Measurements from ENCODE around the gene BCL2A1. TPM values are rescaled to one million over a fixed set of nuclear protein-coding genes. Genes with fewer than 3 reads are reported as not detected.

BCL2A1 gene
- total RNA-seq, 1 donor from 2014 or later: not detected

DNA sequence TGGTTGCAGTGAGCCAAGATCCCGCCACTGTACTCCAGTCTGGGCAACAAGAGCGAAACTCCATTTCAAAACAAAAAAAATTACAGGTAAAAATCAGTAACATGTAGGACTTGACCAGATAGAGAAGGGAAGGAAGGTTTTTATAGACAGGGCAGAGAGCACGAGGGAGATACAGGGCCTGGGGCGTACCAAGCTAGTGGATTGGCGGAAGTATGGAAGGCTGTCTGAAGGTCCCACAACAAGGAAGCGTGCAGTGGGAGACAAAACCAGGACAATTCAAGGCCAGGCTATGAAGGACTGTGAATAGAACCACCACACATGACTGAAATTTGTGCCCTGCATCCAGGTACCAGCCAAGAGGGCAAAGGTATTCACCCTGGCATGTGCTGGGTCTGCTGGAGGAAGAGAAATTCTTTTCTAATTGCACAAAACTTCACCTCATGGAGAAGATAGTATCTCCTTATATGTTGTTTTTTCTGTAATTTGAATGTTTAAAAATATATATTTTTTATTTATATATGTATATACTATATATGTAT is 33.0 kb upstream of the BCL2A1 start:
- H3K27ac Mint-ChIP-seq (ENCODE audit: unreplicated experiment): no peak overlapping the region
- DNase-seq (ENCODE audit: low read depth, low spot score): no peak
- TF ChIP-seq, protein P1, sequence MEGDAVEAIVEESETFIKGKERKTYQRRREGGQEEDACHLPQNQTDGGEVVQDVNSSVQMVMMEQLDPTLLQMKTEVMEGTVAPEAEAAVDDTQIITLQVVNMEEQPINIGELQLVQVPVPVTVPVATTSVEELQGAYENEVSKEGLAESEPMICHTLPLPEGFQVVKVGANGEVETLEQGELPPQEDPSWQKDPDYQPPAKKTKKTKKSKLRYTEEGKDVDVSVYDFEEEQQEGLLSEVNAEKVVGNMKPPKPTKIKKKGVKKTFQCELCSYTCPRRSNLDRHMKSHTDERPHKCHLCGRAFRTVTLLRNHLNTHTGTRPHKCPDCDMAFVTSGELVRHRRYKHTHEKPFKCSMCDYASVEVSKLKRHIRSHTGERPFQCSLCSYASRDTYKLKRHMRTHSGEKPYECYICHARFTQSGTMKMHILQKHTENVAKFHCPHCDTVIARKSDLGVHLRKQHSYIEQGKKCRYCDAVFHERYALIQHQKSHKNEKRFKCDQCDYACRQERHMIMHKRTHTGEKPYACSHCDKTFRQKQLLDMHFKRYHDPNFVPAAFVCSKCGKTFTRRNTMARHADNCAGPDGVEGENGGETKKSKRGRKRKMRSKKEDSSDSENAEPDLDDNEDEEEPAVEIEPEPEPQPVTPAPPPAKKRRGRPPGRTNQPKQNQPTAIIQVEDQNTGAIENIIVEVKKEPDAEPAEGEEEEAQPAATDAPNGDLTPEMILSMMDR (conservative IDR thresholded peaks at IDR 0.05): no peak
- H3K9me3 Mint-ChIP-seq: peaks cover 19% of the 10 kb centered on the region
- no peaks in the 10 kb centered on the region for H3K4me1 Mint-ChIP-seq
- no peaks in the 10 kb centered on the region for H3K27me3 Mint-ChIP-seq (ENCODE audit: low read depth)
- H3K36me3 Mint-ChIP-seq (ENCODE audit: low read depth): peaks cover 3% of the 10 kb centered on the region
- H3K4me3 Mint-ChIP-seq: no peak overlapping the region

DNA sequence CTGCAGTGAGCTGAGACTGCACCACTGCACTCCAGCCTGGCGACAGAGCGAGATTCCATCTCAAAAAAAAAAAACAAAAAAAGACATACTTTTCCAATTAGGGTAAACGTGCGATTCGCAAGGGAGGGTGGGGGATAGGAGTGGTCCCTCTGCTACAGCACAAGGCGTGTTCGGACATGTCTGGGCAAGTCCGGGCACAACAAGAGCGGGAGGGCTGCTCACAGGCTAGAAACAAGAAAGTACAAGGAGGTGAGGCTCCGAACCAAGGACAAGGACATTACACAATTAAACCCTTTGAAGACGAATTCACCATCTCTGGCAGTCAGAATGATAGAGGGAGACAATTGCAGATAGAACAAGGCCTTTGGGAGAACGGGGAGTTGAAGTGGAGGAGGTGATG is 32.2 kb upstream of the BCL2A1 start:
- TF ChIP-seq, protein P1 (conservative IDR thresholded peaks at IDR 0.05): no peak
- Mint-ChIP-seq H3K27ac (ENCODE audit: unreplicated experiment) (no peak overlapping the region), H3K4me3 (no peak overlapping the region), H3K36me3 (ENCODE audit: low read depth) (peaks cover 3% of the 10 kb centered on the region), H3K27me3 (ENCODE audit: low read depth) (no peaks in the 10 kb centered on the region), H3K9me3 (peaks cover 19% of the 10 kb centered on the region), H3K4me1 (no peaks in the 10 kb centered on the region)
- DNase-seq (ENCODE audit: low read depth, low spot score): no peak

DNA sequence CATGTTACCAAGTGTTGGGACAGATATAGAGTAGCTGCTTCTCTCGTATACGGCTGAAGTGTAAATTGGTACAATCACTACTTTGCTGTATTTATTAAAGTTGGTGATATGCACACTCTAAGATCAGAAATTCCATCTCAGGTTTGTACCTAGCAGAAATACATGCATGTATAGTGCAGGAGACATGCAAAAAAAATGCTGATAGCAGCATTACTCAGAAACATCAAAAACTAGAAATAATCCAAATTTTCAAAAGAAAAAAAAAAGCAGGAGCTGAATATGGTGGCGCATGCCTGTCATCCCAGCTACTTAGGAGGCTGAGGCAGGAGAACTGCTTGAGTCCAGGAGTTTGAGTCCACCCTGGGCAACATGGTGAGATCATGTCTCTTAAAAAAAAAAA is 31.3 kb upstream of the BCL2A1 start:
- Mint-ChIP-seq H3K27me3 (ENCODE audit: low read depth) (no peaks in the 10 kb centered on the region), H3K36me3 (ENCODE audit: low read depth) (peaks cover 3% of the 10 kb centered on the region), H3K4me1 (no peaks in the 10 kb centered on the region), H3K27ac (ENCODE audit: unreplicated experiment) (no peak overlapping the region), H3K4me3 (no peak overlapping the region), H3K9me3 (peaks cover 16% of the 10 kb centered on the region)
- no peak for DNase-seq (ENCODE audit: low read depth, low spot score)
- TF ChIP-seq, protein P1 (conservative IDR thresholded peaks at IDR 0.05): no peak

DNA sequence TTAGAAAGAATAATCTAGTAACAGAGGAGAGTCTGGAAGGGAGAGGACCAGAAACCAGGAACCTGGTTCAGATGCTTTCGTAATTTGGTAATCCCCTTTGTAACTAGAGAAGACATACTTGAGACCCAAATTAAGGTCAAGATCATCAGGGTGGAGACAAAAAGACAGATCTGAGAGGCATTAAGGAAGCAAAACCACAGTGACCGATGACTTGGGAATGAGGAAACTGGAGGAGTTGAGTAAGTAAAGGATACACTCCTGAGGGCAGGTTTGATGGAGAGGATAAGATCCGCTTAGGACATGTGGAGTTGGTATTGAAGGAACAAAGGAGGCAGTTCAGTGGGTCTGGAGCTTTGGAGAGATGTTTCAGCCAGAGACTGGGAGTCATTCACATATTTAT is 23.6 kb upstream of the BCL2A1 start:
- TF ChIP-seq, protein P1 (conservative IDR thresholded peaks at IDR 0.05): no peak
- Mint-ChIP-seq H3K4me3 (no peak overlapping the region), H3K27ac (ENCODE audit: unreplicated experiment) (no peak overlapping the region), H3K36me3 (ENCODE audit: low read depth) (no peaks in the 10 kb centered on the region), H3K4me1 (no peaks in the 10 kb centered on the region), H3K9me3 (no peaks in the 10 kb centered on the region), H3K27me3 (ENCODE audit: low read depth) (no peaks in the 10 kb centered on the region)
- no peak for DNase-seq (ENCODE audit: low read depth, low spot score)

DNA sequence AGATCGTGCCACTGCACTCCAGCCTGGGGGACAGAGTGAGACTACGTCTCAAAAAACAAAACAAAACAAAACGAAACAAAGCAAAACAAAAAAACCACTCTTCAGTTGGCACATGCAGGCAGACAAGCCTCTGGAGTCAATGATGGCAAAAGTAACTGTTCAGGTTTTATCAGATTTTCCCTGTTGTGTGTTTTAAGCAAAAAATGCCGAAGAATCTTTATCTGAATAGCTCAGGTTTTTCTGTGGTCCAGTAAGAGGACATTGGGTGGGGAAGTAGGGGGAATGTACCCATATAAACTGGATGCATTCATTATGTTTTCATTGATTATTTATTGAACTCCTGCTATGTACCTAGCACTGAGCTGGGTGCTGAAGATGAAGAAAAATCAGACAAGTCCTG is 20.8 kb upstream of the BCL2A1 start:
- Mint-ChIP-seq H3K36me3 (ENCODE audit: low read depth) (no peaks in the 10 kb centered on the region), H3K27ac (ENCODE audit: unreplicated experiment) (no peak overlapping the region), H3K9me3 (no peaks in the 10 kb centered on the region), H3K4me1 (no peaks in the 10 kb centered on the region), H3K27me3 (ENCODE audit: low read depth) (peaks cover 2% of the 10 kb centered on the region), H3K4me3 (no peak overlapping the region)
- DNase-seq (ENCODE audit: low read depth, low spot score): no peak
- TF ChIP-seq, protein P1 (conservative IDR thresholded peaks at IDR 0.05): no peak

DNA sequence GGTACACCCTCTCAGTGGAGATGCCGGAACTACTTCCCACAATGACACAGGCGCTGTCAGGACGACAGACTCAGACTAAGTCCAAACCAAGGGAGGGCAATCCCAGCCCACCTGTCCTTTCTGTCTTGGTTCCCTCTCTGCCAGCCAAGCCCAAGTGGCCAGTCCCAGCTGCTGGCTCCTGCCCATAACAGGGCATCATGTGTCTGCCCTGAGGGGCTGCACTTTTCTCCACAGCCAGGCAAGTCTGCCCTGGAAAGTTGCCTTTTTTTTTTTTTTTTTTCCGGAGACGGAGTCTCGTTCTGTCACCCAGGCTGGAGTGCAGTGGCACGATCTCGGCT is 20.0 kb upstream of the BCL2A1 start:
- Mint-ChIP-seq H3K4me3 (no peak overlapping the region), H3K9me3 (no peaks in the 10 kb centered on the region), H3K27me3 (ENCODE audit: low read depth) (peaks cover 2% of the 10 kb centered on the region), H3K4me1 (no peaks in the 10 kb centered on the region), H3K36me3 (ENCODE audit: low read depth) (no peaks in the 10 kb centered on the region), H3K27ac (ENCODE audit: unreplicated experiment) (peak overlapping the region; percentile 31)
- no peak for DNase-seq (ENCODE audit: low read depth, low spot score)
- TF ChIP-seq, protein P1 (conservative IDR thresholded peaks at IDR 0.05): no peak

Measured in neural crest cell (in vitro differentiated cells).